Measurements from ENCODE around the gene FBXO17.
A peak's percentile ranks its signal among the peaks of the same experiment; 100 is the strongest.
"Not testable (repeated sequence)": the region's sequence is repeated elsewhere in the genome, so short reads cannot be mapped to it uniquely, and the experiment has no call there.

Gene FBXO17

DNA sequence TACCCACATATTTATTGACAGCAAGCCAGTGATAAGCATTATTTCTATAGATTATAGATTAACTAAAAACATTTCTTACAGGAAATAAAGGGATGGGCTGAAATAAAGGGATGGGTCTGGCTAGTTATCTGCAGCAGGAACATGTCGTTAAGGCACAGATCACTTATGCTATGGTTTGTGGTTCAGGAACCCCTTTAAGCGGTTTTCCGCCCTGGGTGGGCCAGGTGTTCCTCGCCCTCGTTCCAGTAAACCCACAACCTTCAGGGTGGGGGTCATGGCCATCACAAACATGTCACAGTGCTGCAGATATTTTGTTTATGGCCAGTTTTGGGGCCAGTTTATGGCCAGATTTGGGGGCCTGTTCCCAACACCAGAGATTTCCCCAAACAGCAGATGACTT lies 34.1 kb downstream of the FBXO17 start:
- H3K9ac ChIP-seq (ENCODE audit: low read length); H3K27me3 ChIP-seq (replicated peaks; ENCODE audit: control insufficient read depth, insufficient read depth, low read length); H3K4me1 ChIP-seq (ENCODE audit: control insufficient read depth, insufficient read depth, low read length); H3K4me3 ChIP-seq (ENCODE audit: low read length); H3K9me3 ChIP-seq (ENCODE audit: control insufficient read depth, low read length); DNase-seq (ENCODE audit: low read depth): not testable (repeated sequence)
- H3K36me3 ChIP-seq (ENCODE audit: control insufficient read depth, insufficient read depth, low read length, severe bottlenecking): peaks cover 11% of the 10 kb centered on the region

DNA sequence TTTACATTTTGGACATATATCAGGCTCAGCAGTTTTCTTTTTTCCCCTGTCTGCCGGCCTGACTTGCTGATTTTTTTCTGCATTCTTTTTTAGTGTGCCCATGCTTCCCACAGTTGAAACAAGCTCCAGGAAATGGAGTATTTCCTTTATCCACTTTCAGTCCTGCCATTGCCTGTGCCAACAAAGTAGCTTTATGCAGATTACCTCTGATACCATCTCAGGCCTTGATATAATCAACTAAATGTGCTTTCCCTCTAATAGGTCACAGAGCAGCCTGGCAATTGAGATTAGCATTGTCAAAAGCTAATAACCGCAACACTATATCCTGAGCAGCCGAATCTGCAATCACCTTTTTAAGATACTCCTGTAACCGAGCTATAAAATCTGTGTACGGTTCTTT lies 35.6 kb downstream of the FBXO17 start:
- Histone ChIP-seq H3K27me3 (replicated peaks; ENCODE audit: control insufficient read depth, insufficient read depth, low read length) (no peaks in the 10 kb centered on the region), H3K4me3 (ENCODE audit: low read length) (no peak overlapping the region), H3K9ac (ENCODE audit: low read length) (no peak overlapping the region), H3K36me3 (ENCODE audit: control insufficient read depth, insufficient read depth, low read length, severe bottlenecking) (peaks cover 5% of the 10 kb centered on the region), H3K4me1 (ENCODE audit: control insufficient read depth, insufficient read depth, low read length) (no peaks in the 10 kb centered on the region), H3K9me3 (ENCODE audit: control insufficient read depth, low read length) (peaks cover 3% of the 10 kb centered on the region)
- no peak for DNase-seq (ENCODE audit: low read depth)

GRCh38 chr19:38933544-38933943 lies 42.0 kb downstream of the FBXO17 start:
- peaks cover 13% of the 10 kb centered on the region for H3K36me3 ChIP-seq (ENCODE audit: control insufficient read depth, insufficient read depth, low read length, severe bottlenecking)
- no peak overlapping the region for H3K4me3 ChIP-seq (ENCODE audit: low read length)
- DNase-seq (ENCODE audit: low read depth): no peak
- peaks cover 23% of the 10 kb centered on the region for H3K4me1 ChIP-seq (ENCODE audit: control insufficient read depth, insufficient read depth, low read length)
- no peaks in the 10 kb centered on the region for H3K27me3 ChIP-seq (replicated peaks; ENCODE audit: control insufficient read depth, insufficient read depth, low read length)
- H3K9ac ChIP-seq (ENCODE audit: low read length): no peak overlapping the region
- peaks cover 3% of the 10 kb centered on the region for H3K9me3 ChIP-seq (ENCODE audit: control insufficient read depth, low read length)

- H3K27me3 ChIP-seq (replicated peaks; ENCODE audit: control insufficient read depth, insufficient read depth, low read length): no peaks in the 10 kb centered on the region
- H3K36me3 ChIP-seq (ENCODE audit: control insufficient read depth, insufficient read depth, low read length, severe bottlenecking): peaks cover 13% of the 10 kb centered on the region
- peaks cover 3% of the 10 kb centered on the region for H3K9me3 ChIP-seq (ENCODE audit: control insufficient read depth, low read length)
- peak; percentile 46 for DNase-seq (ENCODE audit: low read depth)
- peaks cover 23% of the 10 kb centered on the region for H3K4me1 ChIP-seq (ENCODE audit: control insufficient read depth, insufficient read depth, low read length)
- H3K4me3 ChIP-seq (ENCODE audit: low read length): peak overlapping the region; percentile 98
- no peak overlapping the region for H3K9ac ChIP-seq (ENCODE audit: low read length)
Observed at GRCh38 chr19:38932425-38933179, 42.9 kb downstream of the FBXO17 start.

GRCh38 chr19:38931521-38931793 lies 44.1 kb downstream of the FBXO17 start:
- Histone ChIP-seq H3K9me3 (ENCODE audit: control insufficient read depth, low read length) (peaks cover 3% of the 10 kb centered on the region), H3K36me3 (ENCODE audit: control insufficient read depth, insufficient read depth, low read length, severe bottlenecking) (peaks cover 13% of the 10 kb centered on the region)

GRCh38 chr19:38930776-38931520 lies 44.6 kb downstream of the FBXO17 start, which contains the start of gene MRPS12:
Gene MRPS12, plus strand, starts transcription at chr19:38930944. Its CDS starts 351 bp downstream, at chr19:38931295.
- Histone ChIP-seq H3K9me3 (ENCODE audit: control insufficient read depth, low read length) (peaks cover 3% of the 10 kb centered on the region), H3K4me1 (ENCODE audit: control insufficient read depth, insufficient read depth, low read length) (peaks cover 23% of the 10 kb centered on the region), H3K36me3 (ENCODE audit: control insufficient read depth, insufficient read depth, low read length, severe bottlenecking) (peaks cover 17% of the 10 kb centered on the region), H3K4me3 (ENCODE audit: low read length) (peak within 1 kb of the TSS; percentile 98), H3K9ac (ENCODE audit: low read length) (peak within 1 kb of the TSS; percentile 99), H3K27me3 (replicated peaks; ENCODE audit: control insufficient read depth, insufficient read depth, low read length) (no peaks in the 10 kb centered on the region)
- peak; percentile 100 for DNase-seq (ENCODE audit: low read depth)

More at GRCh38 chr19:38931521-38931793, 44.1 kb downstream of the FBXO17 start:
- peak overlapping the region; percentile 99 for H3K9ac ChIP-seq (ENCODE audit: low read length)
- H3K4me3 ChIP-seq (ENCODE audit: low read length): peak overlapping the region; percentile 98
- H3K27me3 ChIP-seq (replicated peaks; ENCODE audit: control insufficient read depth, insufficient read depth, low read length): no peaks in the 10 kb centered on the region
- peaks cover 23% of the 10 kb centered on the region for H3K4me1 ChIP-seq (ENCODE audit: control insufficient read depth, insufficient read depth, low read length)
- DNase-seq (ENCODE audit: low read depth): no peak

DNA sequence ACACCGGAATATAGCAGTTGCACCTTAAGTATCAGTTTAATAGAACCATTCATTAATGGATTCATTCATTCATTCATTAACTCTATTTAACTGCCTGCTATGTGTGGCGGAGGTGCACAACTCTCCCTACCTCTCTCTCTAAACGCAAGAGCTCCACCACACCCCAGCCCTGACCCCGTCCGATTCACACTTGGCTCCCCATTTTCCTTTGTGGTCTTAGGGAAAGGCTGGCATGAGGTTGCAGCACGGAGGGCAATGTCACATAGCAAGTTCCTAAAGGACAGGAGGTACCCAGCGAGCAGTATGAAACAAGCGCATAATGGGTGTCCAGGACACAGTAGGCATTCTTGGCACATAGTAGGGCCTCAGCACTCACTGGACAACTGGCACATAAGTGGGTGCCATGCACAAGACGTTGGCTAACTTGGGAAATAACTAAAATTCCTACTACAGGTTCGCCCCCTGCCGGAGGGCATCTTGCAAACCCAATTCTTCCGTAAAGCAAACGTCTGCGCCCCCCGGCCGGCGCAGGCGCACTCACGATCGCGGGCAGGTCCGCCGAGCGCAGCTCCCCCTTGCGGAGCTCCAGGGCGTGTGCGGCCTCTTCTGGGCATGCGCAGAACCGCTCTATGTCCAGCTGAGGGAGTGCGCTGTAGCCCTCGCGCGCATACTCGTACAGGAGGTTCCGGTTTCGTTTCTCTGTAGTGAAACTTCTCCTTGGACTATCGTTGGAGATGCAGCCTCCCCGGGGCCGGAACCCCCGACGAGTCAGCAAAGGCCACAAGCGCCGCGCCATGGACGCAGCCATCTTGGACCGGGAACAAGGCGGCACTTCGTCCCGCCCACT lies 45.4 kb downstream of the FBXO17 start, which contains the start of gene SARS2:
SARS2 (minus strand) TSS at position 835 of the 847 bp plus-strand sequence; CDS start at position 808, 27 bp downstream.
- peak; percentile 98 for DNase-seq (ENCODE audit: low read depth)
- Histone ChIP-seq H3K4me1 (ENCODE audit: control insufficient read depth, insufficient read depth, low read length) (peaks cover 23% of the 10 kb centered on the region), H3K9me3 (ENCODE audit: control insufficient read depth, low read length) (no peaks in the 10 kb centered on the region), H3K36me3 (ENCODE audit: control insufficient read depth, insufficient read depth, low read length, severe bottlenecking) (peaks cover 25% of the 10 kb centered on the region), H3K4me3 (ENCODE audit: low read length) (peak within 1 kb of the TSS; percentile 98), H3K27me3 (replicated peaks; ENCODE audit: control insufficient read depth, insufficient read depth, low read length) (no peaks in the 10 kb centered on the region), H3K9ac (ENCODE audit: low read length) (peak within 1 kb of the TSS; percentile 99)

DNA sequence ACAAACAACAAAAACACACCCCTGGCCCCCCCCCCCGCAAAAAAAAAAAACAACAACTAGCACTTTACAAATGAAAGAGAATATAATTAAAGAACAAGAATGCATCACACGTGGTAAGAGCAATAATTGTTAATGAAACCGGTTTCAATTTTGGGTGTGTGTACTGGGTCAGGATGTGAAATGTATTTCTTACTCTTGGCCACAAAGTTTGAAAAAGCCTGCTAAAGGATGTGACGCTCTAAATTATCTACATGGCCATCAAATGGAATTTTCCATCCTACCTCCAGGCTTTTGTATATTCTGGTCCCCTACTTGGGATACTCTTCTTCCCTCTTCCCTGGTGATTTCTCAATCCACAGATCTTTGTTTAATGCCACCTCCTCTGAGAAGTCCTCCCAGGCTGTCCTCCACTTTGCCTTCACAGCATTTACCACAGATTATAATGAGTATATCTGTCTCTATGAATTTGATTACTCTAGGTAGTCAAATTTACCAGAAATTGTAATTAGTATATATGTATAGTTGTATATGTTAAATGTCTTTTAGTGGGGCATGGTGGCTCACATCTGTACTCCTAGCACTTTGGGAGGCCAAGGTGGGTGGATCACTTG lies 47.0 kb downstream of the FBXO17 start:
- DNase-seq (ENCODE audit: low read depth): no peak
- H3K4me3 ChIP-seq (ENCODE audit: low read length): no peak overlapping the region
- H3K9ac ChIP-seq (ENCODE audit: low read length): no peak overlapping the region
- H3K9me3 ChIP-seq (ENCODE audit: control insufficient read depth, low read length): no peaks in the 10 kb centered on the region
- H3K36me3 ChIP-seq (ENCODE audit: control insufficient read depth, insufficient read depth, low read length, severe bottlenecking): peaks cover 31% of the 10 kb centered on the region
- peaks cover 23% of the 10 kb centered on the region for H3K4me1 ChIP-seq (ENCODE audit: control insufficient read depth, insufficient read depth, low read length)
- H3K27me3 ChIP-seq (replicated peaks; ENCODE audit: control insufficient read depth, insufficient read depth, low read length): no peaks in the 10 kb centered on the region

- Histone ChIP-seq H3K9me3 (ENCODE audit: control insufficient read depth, low read length) (no peaks in the 10 kb centered on the region), H3K4me1 (ENCODE audit: control insufficient read depth, insufficient read depth, low read length) (peaks cover 2% of the 10 kb centered on the region), H3K4me3 (ENCODE audit: low read length) (no peak overlapping the region), H3K36me3 (ENCODE audit: control insufficient read depth, insufficient read depth, low read length, severe bottlenecking) (peaks cover 30% of the 10 kb centered on the region), H3K9ac (ENCODE audit: low read length) (no peak overlapping the region), H3K27me3 (replicated peaks; ENCODE audit: control insufficient read depth, insufficient read depth, low read length) (no peaks in the 10 kb centered on the region)
- DNase-seq (ENCODE audit: low read depth): no peak
Observed at GRCh38 chr19:38924388-38924787, 51.2 kb downstream of the FBXO17 start.

GRCh38 chr19:38922482-38922881 lies 53.1 kb downstream of the FBXO17 start:
- Histone ChIP-seq H3K4me3 (ENCODE audit: low read length) (no peak overlapping the region), H3K4me1 (ENCODE audit: control insufficient read depth, insufficient read depth, low read length) (no peaks in the 10 kb centered on the region), H3K9me3 (ENCODE audit: control insufficient read depth, low read length) (no peaks in the 10 kb centered on the region)

More at GRCh38 chr19:38922482-38922881, 53.1 kb downstream of the FBXO17 start:
- no peaks in the 10 kb centered on the region for H3K27me3 ChIP-seq (replicated peaks; ENCODE audit: control insufficient read depth, insufficient read depth, low read length)
- no peak for DNase-seq (ENCODE audit: low read depth)
- no peak overlapping the region for H3K9ac ChIP-seq (ENCODE audit: low read length)
- H3K36me3 ChIP-seq (ENCODE audit: control insufficient read depth, insufficient read depth, low read length, severe bottlenecking): peaks cover 30% of the 10 kb centered on the region
